H4 (cell line): ENCODE results near the gene MCTP2. TPM values are rescaled to one million over a fixed set of nuclear protein-coding genes. Genes with fewer than 3 reads are reported as not detected.

Source experiments
- DNase-seq: peaks from one replicate; pipeline ENCODE4 v3.0.0-alpha.2; 2015; ENCODE audit warnings: low spot score
- total RNA-seq: library from RNA; depleted of rRNA; stranded (reverse); fragments of >200 nt; shearing (Covaris generic); gene quantifications from 2 replicates; pipeline ENCODE4 v1.2.3, GENCODE V29; 2014

The MCTP2 gene
- total RNA-seq, 1 experiment from 2014 or later, result 27.0 TPM

DNA sequence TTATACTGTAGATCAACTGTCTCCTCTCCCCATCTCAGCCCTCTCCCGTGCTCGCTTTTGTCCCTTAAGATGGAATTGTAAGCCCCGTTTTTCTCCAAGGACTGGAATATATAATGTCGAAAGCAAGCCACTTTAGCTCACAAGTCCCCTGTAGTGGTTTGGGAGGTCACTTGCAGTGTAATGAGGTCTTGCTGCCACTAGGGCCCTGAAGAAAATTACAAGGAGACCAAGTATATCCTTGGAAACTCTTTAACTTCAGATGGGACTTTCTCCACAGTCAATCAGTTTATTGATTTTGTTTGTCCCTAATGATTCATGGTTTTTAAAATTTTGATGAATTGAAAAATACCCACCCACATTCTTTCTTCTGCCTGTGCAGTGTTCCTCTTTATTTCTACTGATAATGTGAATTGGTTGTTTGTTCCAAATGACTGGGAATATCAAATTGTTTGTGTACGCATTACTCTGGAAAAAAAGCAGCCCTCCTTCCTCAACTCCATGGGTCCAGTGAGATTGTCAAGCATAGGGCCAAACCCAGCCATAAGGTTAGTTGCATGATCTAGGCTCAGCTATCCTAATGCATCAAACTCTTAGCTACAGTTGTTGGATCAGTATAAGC, 294.8 kb downstream of the MCTP2 start:
- DNase-seq, result peak; percentile 15

DNA sequence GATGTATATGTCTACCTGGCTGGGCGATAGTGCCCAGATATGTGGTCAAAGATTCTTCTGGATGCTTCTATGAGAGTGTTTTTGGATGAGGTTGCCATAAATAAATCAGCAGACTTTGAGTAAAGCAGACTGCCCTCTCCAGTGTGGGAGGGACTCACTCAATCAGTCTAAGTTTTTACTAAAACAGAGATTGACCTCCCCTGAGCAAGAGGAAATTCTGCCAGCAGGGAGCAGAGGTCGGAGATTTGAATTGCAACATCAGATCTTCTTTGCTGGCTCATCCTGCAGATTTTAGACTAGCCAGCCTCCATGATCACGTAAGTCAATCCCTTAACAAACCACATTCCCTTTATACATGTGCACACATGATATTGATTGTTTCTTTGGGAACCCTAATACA, 300.9 kb downstream of the MCTP2 start:
- DNase-seq, result no peak
